PC-3 (cell line): ENCODE measurements around the gene PEAK3.

Experiments used
- EZH2phosphoT487 ChIP-seq: fragments of 300-600 bp; sonication (generic); IDR thresholded peaks from 2 replicates; pipeline ENCODE4 v1.6.1; 2018; ENCODE audit warnings: mild to moderate bottlenecking, antibody characterized with exemption, low read length, borderline replicate concordance
- TF ChIP-seq, protein P1 (sequence below): fragments of 300-600 bp; sonication (generic); conservative IDR thresholded peaks from 2 replicates; pipeline ENCODE4 v1.5.1; 2017; ENCODE audit warnings: antibody characterized with exemption, low read depth, mild to moderate bottlenecking, low read length

DNA sequence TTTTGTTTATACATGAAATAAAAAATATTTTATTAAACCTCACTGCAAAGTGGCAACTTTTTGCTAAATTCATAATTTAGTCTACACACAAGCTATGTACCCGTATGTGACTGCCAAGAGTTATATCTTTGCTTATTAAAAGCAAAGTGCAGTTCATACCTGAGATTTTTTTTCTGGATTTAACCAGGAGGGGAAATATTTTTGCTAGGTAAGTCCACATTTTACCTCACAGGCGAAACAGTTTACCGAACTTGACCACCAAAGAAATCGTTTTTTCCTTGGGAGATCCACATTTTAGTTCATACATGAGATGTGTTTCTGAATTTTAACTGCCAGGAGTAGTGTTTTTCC lies 13.5 kb downstream of the PEAK3 start:
- TF ChIP-seq, protein P1, sequence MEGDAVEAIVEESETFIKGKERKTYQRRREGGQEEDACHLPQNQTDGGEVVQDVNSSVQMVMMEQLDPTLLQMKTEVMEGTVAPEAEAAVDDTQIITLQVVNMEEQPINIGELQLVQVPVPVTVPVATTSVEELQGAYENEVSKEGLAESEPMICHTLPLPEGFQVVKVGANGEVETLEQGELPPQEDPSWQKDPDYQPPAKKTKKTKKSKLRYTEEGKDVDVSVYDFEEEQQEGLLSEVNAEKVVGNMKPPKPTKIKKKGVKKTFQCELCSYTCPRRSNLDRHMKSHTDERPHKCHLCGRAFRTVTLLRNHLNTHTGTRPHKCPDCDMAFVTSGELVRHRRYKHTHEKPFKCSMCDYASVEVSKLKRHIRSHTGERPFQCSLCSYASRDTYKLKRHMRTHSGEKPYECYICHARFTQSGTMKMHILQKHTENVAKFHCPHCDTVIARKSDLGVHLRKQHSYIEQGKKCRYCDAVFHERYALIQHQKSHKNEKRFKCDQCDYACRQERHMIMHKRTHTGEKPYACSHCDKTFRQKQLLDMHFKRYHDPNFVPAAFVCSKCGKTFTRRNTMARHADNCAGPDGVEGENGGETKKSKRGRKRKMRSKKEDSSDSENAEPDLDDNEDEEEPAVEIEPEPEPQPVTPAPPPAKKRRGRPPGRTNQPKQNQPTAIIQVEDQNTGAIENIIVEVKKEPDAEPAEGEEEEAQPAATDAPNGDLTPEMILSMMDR = no peak
- TF ChIP-seq EZH2phosphoT487 = no peak
